T-helper 9 cell (primary cell): Measurements from ENCODE around the gene FBN2.

Source experiments
- DNase-seq: peaks from one replicate; pipeline ENCODE4 v3.0.0-alpha.2; 2020
- total RNA-seq, 2 donors: gene quantifications; one replicate each; lab custom pipeline; 2026; lab: John Stamatoyannopoulos, UW

Gene FBN2
- total RNA-seq: 0 to 0.63 reads per million in 2 donors

DNA sequence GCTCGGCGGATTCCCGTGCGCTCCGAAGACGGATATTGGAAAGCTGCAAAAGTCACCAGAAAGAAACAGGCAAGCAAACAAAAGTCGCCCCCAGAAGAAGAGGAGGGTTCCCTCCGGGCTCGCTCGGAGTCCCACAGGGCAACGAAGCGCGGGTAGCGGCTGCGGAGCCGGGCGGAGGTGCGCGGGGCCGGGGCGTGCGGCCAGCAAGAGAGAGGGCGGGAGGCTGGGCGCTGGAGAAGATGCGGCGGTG lies at the start of gene FBN2:
FBN2 (minus strand) TSS at position 246 of the 250 bp plus-strand sequence. CDS start 642 bp downstream, outside the sequence.
- DNase-seq: no peak

DNA sequence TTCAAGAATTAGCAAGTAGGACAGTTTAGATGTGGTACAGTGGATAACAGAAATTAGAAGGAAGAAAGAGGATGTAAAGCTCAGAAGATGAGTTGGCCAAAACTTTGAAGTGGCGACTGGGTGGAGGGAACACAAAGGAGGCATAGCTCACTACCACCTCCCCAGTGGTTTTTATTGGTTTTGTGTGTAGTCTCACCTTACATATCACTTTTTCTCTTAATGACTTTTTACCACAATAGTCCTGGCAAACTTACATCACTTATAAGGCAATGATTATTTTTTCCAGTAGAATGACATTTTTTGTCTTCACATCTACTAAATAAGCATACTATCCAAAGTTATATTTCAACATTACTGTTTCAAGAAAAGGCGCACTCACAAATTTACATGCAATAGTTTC lies 49.2 kb upstream of the FBN2 start:
- DNase-seq: no peak

DNA sequence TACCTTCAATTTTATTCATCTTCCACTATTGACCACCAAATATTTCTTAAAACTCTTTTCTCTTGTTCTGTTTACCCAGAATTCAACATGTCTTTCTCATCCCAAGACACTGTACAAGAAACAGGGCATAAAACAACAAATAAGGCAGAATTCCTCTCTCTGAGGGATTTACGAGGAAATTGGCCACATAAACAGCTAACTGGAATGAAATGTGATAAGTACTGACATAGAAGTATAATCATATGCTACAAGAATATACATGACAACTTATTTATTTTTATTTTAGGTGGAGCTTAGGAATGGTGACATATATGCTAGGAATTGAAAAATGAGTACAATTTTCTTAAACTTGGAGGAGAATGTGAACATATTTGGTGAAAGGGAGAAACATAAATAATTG lies 48.8 kb upstream of the FBN2 start:
- no peak for DNase-seq

DNA sequence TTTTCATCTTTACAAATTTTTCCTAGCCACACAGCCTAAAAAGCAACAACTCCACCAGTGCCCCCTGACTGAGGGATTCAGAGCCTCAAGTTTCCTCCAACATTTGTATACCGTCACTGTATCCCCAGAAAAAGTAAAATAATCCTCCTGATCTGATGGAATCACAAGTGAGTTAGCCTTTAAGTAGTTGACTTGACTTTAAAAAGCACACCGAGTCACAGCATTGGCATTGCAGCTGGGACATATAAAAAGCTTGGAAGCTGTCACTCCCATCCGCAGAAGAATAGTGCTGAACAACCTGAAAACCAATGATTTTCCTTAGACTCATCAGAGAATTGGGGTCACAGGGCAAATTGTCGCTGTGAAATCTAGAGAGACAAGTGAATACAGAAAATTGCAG lies 41.6 kb upstream of the FBN2 start:
- no peak for DNase-seq

DNA sequence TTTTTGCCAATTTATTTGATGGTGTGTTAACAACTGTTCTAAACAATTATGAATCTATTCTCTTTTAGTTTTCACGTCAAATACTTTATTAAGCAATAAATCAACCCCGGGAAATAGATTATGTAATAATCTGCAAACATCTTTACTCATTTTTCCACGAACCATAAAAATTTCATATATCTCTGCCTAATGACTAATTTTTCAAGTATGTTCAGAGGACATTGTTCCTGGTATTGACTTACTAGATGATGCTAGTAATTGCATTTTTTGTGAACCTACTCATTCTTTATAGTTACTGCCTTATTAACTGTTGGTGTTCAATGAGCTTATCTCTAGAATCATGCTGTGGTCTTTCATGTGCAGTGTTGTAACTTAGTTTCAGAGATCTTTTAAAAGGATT lies 41.0 kb upstream of the FBN2 start:
- no peak for DNase-seq

DNA sequence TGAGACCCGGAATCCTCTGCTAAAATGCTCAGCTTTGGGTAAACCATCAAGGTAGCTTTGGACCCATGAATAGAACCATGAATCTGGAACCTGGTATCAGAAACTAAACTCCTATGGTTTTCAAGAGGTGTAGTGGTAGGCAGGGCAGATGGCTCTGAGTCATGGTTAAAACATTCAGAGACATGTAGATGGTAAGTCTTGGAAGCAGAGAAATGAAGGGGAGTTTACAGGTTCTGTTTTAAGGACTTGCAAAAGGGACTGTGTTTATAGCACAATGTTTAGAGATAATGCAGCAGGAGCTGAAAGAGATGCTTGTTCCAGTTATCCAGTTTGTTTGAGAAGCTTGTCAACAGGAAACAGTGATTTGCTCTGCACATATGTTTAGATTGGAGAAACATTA lies 36.0 kb upstream of the FBN2 start:
- no peak for DNase-seq

DNA sequence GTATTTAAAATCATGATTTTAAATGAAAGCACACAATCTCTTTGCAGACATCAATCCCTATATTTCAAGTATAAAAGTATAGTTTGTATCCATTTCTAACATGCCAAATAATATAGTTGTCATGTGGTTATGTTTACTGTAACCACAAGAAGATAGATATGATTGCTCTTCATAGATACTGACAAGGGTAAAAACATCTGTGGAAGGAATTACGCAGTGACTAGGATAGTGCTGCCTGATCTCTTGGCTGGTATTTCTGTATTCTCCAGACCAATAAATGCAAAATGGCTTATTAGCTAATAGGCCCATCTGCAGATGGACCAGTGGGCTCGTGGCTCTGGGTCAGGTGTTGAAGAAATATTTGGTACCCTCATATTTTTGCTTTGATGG lies 34.9 kb upstream of the FBN2 start:
- DNase-seq: no peak

DNA sequence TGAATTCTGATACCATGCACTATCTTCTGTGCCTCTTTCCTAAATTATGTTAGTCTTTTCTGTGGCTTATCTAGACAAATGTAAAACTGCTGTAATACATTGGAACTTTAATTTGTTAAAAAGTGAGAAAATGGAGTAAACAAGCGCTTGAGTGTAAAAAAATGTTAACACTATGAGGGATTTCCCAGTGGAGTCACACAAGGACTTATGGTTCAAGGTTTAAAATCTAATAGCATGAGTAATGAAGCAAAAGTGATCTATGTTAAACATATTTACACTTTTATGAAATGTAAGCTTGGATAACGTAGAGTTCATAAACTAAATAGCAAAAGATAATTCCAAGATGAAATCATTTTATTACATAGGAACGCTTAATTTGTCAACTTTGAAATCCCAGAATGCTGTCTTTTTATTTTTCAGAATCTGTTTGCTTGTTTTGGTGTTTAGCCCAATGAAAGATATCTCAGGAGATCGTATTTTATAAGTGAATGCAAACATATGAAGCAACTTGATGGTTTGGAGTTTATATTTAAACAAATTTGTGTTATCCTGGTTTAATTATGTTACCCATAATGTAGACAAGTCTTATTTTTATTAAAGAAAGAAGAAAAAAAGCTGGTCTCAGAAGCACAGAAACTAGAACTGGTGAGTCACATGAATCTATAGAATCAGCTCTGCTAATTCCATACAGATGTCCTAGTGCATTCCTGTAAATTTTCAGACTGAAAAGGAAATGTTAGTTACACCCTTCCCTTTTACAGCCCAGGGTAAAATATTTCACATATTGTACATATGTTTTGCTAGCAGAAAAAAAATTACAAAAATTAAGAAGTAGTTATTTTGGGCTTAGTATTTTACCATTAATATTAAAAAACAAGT lies 34.2 kb upstream of the FBN2 start:
- DNase-seq: no peak

DNA sequence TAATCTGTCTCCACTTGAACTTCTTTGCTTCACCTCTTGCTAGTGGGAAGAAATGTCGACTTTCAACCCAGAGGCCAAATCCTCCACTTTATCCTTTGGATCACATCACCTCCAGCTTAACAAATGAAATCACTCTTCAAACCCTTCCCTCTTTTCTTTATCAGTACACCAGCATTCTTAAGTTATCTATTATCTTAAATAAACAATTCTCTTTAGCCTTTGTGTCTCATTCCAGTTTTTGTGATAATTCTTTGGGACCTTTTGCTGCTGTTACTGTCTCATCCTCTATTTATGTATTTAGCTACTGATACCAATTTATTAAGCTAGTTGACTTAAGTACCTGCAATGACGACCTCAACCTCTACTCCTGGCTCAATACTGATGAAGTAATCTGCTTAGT lies 28.1 kb upstream of the FBN2 start:
- no peak for DNase-seq

DNA sequence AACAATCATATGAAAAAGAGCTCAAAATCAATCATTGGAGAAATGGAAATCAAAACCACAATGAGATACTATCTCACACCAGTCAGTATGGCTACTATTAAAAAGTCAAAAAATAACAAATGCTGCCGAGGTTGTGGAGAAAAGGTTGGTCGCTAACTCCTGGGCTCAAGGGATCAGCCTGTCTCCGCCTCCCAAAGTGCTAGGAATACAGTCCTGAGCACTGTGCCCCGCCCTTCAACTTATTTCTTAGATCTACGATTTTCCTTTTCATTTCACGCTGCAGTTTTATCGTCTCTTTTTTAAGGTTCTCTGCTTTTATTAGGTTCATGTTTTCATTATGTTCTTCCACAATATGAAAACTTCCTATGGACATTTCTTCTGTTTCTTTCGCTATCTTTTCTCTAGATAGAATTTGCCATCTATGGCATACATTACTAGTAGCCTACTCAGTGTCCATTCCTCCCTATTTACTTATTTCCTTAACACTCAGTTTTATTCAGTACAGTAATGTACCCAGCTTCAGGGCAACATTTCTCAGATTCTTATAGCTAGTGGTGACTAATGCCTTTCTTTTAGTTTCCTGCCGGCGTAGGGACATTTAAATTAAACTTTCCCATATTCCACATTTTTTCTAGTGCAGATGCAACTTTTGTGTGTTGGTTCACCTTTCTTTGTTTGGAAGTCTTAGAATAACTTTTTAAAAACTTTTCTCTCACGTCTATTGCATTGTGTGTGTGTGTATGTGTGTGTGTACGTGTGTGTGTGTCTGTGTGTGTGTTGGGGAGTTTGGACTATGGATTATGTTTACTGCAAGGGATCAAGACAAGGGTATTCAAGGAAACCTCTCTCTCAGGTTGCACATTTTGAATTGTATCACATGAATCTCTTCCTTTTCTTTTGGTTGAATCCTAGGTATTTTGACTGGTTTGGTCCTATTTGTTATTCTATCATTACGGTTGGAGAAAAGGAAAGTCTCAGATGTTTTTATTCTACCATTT lies 21.6 kb upstream of the FBN2 start:
- DNase-seq: no peak

DNA sequence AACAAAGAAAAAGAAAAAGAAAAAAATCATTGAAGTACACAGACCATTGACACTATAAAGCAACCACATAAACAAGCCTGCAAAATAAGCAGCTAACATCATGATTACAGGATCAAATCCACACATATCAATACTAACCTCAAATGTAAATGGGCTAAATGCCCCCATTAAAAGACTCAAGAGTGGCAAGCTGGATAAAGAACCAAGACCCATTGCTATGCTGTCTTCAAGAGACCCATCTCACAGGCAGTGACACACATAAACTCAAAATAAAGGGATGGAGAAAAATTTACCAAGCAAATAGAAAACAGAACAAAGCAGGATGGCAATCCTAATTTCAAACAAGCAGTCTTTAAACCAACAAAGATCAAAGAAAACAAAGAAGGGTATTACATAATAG lies 15.7 kb upstream of the FBN2 start:
- DNase-seq: no peak

DNA sequence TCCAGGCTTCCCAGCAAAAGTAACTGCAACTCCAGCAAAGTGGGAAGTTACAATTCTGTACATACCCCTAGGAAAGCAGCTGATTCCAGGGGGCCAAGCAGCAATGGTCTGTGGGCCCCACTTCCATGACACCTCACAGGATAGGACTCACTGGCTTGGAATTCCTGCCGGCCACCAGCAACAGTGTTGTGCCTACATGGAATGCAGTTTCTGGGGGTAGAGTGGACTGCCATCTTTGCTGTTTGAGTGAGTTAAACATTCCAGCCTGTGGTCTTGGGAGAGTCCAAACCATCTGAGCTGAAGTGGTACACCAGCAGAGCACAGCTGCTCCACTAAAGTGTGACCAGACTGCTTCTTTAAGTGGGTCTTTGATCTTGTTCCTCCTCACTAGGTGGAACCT lies 13.4 kb upstream of the FBN2 start:
- no peak for DNase-seq

DNA sequence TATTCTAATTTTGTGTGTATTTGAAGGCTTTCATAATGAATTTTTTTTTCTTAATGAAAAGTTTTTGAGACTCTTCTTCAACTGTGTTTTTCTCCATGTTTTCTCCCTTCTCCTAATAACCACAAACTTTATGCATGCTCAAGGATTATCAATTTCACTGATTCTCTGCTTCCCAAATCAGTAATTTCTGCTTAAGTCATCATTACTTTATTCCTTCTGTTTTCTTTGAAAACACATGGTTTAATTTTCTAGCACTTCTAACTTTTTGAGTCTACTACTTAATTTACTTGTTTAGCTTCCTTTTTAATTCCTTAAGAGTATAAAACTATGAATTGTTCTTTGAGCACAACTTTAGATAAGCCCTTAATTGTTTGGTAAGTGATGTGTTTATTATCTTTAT lies 11.5 kb upstream of the FBN2 start:
- no peak for DNase-seq

DNA sequence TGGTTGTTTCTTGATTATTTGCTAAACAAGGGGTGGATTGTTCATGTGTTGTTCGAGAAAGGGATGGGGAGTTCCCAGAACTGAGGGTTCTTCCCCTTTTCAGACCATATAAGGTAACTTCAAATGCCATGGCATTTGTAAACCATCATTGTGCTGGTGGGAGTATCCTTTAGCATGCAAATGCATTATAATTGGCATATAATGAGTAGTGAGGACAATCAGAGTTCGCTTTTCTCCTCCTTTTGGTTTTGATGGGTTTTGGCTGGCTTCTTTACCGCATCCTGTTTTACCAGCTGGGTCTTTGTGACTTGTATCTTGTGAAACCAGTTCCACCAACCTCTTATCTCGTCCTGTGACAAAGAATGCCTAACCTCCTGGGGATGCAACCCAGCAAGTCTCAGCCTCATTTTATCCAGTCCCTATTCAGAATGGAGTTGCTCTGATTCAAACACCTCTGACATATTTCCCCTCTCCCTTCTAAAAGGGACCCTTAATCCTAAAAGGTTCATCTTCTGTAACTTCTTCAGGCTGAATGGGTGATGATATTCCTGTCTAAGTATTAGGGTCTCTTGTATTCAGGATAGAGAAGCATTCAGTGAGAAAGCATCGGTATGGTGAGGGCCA lies 8.7 kb upstream of the FBN2 start:
- DNase-seq: no peak

DNA sequence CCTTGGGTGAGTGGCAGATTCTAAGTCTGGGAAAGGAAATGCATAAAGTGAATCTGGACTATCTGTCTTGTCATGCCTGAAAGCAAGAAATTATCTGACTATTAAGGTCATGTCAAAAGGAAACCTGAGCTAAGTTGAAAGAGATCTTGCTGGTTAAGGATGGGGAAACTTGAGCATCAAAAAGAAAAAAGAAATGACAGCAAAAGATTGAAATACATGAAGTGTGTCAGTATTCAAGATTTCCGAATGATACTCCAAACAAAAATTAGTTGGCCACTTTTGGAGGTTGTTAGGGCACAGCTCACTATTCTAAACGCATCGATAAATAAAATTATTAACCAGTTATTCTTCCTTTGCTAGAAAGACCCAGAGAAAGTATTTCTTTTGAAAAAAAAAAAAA lies 3.3 kb upstream of the FBN2 start:
- no peak for DNase-seq

DNA sequence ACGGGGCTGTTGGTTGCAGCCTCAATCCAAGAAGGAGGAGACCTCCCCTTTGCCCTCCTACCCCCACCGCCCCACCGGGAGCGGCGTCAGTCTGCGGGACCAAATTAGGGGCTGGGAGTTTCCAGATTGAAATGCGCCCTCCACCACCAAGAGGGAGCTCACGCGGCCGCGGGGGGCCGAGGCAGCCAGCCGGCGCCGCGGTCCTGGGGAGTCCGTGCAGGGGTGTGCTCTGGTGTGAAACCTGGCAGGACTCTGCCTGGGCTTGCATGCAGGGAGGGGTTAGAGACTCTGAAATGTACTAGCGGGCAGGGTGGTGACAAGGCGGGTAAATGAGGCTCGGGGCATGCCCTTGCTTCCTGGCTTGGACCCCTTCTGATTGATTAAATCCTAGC lies 989 bp upstream of the FBN2 start:
- no peak for DNase-seq

DNA sequence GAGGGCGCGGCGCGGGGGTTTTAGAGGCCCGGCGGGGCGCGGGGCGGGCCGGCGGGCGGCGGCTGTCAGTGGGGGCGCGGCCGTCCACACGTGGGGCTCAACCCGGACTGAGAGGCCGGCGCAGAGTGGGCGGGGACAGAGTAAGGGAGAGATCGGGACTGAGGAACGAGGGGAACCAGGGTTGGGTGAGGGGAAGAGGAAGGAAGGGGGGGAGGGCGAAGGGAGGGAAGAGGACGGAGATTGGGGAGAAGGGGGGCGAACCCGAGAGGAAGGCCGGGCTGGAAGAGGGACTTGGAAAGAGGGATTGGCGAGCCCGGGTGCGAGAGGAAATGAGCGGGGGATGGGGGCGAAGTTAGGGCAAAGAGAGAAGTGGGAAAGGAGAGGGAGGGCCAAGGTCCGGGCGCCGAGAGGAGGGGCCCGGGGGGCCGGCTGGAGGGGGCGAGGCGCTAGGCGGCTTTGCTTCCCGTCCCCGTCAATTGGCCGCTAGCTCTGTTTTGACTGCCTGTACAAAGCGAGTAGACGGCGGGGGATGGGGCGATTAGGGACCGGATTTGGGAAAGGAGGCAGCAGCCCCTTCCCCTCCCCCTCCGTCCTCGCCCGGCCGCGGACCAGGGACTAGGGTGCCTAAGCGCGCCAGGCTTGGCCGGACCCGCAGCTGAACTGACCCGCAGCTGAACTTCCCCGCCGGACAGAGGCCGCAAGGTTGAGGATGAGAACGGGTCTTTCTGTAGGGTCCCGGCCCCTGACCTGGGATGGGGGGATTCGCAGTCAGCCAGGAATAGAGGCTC lies 399 bp upstream of the FBN2 start:
- no peak for DNase-seq

DNA sequence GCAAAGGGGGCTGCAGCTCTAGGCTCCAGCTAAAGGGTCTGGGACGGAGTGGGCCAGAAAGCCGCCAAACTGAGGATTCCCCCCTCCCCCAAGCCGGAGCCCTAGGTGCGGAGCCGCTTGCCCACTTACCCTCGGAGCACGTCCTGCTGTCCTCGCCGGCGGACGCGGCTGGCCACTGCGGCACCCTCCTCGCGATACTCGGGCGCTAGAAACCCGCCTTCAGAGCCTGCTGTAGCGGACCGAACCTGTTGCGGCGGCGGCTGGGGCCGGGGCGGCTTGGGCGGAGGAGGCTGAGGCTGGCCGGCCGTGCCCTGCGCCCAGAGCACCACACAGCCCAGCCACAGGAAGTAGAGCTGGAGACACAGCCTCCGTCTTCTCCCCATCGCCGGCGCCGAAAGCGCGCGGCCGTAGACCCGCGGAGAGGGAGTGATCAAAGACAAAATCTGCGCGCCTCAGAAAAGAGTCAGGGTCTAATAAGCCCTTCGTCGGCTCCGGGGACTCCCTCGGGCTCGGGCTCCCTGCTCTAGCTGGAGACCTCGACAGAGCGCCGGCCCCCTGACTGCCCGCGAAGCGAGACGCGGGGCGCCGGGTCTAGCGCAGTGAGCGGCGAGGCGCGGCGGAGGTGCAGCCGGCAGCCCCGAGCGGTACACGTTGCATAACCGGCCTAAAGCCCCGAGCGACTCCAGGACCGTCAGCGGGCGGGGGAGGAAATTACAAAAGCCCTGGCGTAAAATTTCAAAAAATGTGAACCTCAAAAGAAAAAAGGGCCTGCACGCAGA lies 635 bp downstream of the FBN2 start:
- DNase-seq: no peak

DNA sequence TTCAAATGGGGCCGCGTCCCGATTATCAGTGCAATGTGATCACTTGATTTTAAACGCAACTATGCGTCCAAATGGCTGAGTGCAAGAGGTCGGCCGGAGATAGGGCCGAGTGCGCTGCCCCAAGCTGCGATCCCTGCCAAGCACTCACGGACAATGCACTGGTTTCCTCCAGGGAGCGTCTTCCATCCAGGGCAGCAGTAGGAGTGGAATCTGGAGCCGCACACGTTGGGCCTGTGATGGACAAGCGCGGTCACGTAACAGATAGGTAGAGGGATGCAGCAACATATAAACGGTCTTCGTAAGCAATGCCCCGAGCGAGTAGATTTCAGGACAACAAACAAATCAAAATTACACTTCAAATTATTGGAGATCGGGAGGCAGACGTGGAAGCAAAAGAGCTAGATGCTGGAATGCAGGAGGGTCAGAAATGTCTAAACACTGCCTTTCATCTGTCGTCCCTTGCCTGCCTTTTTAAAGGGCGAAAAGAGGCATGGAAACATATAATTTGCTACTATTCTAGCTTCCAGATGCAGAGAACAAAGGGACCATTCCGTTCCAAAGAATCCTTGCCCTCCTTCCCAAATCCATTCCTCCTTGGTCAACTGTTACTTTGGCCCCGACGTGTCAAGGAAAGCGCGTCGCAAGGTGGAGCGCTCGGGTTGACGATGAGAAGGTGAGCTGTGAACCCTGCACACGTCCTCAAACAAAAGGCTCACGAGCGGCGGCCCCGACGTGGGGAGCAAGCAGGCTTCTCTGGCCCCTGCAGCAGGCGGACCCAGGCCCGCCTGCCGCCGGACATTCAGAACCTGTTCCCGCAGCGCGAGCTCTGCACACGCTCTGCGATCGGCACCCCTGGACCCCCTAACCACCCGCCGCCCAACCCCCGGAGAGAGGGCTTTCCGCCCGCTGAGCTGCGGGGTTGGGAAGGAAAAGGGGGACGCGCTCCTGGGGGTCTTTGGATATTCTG lies 1.5 kb downstream of the FBN2 start:
- DNase-seq: no peak

DNA sequence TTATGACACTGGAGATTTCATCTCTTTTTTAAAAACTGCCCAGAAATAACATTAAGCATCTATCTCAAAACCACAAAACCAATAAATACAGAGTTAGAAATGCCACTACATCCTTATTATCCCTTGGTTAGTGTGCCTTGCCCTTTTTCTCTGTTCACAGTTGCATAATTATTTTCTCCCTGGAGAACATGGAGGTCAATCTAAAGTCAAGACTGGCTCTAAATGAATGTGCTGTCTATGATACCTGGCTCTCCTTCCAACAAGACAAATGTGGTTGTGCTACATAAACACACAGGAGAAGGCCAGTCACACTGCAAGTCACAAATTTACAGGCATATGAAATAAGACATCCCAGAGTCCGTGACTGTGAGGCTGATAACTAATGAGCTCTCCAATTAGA lies 2.8 kb downstream of the FBN2 start:
- DNase-seq: no peak

DNA sequence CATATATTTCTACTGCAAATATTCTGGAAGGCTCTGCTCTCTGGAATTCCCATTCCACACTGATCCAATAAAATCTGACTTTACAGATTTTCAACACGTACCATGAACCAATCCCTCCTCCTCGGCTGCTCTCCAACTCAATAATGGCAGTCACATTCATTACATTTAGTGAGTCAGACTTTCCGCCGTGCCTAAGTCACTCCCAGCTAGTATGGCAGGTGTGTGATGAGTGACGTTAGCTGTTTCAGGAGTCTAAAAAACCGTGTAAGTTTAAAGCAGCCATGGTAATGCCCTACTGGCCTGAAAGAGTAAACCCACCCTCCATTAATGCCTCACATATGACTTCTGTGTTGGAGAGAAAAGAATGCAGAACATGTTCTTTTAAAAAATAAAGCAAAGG lies 3.3 kb downstream of the FBN2 start:
- no peak for DNase-seq
